ENCODE results near the gene PSMB2.

GRCh38 chr1:35675773-35676172 lies 34.4 kb upstream of the PSMB2 start:
- no peak for TF ChIP-seq CTCF (IDR thresholded peaks at IDR 0.05)
- no peak for TF ChIP-seq EP300 (IDR thresholded peaks at IDR 0.05; ENCODE audit: low read depth)
- no peak for TF ChIP-seq POLR2A (IDR thresholded peaks at IDR 0.05)
